ENCODE results near the gene MYL4.
"Not testable (repeated sequence)": the region's sequence is repeated elsewhere in the genome, so short reads cannot be mapped to it uniquely, and the experiment has no call there.

The MYL4 gene

DNA sequence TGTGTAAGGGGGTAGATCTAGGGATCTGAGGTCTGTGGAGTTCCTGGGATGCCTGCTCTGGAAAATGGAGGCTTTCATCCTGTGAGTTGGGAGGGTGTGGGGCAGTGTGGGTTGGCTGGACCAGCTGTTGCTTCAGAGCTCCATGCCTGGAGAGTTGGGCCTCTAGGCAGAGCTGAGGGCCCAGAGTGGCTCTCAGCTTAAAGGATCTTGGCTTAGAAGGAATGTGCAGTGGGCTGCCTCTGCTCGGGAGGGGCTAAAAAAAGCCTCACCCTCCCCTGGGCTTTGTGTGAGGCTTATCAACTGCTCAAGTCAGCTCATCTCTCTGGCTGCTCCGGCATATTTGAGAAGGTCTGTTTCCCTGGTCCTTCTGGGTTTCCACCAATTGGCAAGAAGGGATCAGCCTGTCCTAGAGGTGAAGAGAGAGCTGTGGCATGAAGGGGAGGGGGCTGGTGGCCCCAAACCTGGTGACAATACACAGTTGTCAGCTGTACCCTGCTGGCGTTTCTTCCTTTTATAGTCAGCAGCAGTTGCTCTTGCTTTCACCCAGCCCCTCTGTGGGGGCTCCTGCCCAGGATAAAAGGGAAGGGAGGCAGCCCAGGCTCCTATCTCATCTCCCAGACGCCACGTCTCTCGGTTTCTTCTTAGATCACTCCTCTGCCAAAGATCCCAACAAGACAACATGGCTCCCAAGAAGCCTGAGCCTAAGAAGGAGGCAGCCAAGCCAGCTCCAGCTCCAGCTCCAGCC, at the start of gene MYL4:
MYL4 (plus strand) TSS at position 605 of the 745 bp plus-strand sequence; CDS start at position 680, 75 bp downstream.
- no peak for DNase-seq (ENCODE audit: low read depth)

DNA sequence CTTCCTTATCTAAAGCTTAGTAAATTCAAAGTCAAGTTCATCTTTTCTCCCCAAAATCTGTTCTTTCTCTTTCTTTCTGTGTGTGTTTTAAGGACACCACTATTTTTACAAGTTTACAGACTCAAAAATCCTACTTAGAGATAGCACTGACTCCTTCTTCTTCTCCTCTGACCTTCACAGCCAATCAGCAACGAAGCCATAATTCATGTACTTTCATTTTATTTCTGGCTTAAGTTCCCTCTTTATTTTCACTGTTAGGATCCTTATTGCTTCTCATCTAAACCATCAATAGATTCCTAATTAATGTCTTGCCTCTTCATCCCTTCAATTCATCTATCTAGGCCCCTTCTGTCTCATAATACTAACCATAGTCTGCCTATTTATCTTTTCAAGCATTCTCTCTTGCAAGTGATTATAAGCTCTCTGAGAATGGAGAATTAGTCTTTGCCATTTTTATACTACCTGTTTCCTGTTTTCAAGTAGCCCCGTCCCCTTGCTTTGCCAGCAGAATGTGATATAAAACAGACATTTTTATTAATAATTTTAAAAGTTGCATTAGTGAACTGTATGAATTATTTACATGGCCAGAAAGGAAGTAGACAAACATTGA, 47.0 kb upstream of the MYL4 start:
- DNase-seq (ENCODE audit: low read depth), result no peak

DNA sequence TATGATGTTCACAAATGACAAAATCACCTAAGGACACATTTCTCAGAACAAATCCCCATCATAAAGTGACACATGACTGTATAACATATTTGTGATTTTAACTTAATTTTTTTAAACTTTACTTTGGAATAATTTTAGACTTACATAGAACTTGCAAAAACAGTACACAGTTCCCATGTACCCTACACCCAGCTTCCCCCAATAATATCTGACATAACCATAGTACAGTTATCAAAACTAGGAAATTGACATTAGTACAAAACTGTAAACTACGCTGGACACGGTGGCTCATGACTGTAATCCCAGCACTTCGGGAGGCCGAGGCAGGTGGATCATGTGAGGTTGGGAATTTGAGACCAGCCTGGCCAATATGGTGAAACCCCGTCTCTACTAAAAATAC, 44.9 kb upstream of the MYL4 start:
- no peak for DNase-seq (ENCODE audit: low read depth)

DNA sequence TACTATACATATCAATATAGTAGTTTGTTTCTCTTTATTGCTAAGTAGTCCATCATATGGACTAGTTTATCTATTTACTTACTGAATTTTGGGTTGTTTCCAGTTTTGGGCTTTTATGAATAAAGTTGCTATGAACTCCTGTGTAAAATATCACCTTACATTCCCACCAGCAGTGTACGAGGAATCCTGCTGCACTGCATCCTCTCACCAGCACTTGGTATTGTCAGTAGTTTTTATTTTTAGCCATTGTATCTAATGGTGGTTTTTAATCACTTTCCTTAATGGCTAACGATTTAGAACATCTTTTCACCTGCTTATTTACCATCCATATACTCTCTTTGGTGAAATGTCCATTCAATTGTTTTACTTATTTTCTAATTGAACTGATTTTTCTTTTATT, 44.0 kb upstream of the MYL4 start:
- DNase-seq (ENCODE audit: low read depth), result no peak

DNA sequence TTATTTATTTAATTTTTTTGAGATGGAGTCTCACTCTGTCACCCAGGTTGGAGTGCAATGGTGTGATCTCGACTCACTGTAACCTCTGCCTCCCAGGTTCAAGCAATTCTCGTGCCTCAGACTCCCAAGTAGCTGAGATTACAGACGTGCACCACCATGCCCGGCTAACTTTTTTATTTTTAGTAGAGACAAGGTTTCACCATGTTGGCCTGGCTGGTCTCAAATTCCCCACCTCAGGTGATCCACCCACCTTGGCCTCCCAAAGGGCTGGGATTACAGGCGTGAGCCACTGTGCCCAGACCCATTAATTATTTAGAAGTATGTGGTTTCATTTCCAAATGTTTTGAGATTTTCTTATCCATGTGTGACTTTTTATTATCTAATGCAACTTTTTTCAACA, 42.3 kb upstream of the MYL4 start:
- not testable (repeated sequence) for DNase-seq (ENCODE audit: low read depth)

DNA sequence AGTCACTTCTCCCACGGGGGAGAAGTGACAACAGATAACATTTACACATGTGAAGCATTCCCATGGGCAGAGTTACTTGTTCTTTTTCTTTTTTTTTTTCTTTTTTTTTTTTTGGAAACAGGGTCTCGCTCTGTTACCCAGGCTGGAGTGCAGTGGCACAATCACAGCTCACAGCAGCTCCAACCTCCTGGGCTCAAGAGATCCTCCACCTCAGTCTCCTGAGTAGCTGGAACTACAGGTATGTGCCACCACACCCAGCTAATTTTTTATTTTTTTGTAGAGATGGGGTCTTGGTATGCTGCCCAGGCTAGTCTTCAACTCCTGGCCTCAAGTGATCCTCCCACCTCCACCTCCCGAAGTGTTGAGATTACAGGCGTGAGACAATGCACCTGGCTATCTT, 40.3 kb upstream of the MYL4 start:
- not testable (repeated sequence) for DNase-seq (ENCODE audit: low read depth)

DNA sequence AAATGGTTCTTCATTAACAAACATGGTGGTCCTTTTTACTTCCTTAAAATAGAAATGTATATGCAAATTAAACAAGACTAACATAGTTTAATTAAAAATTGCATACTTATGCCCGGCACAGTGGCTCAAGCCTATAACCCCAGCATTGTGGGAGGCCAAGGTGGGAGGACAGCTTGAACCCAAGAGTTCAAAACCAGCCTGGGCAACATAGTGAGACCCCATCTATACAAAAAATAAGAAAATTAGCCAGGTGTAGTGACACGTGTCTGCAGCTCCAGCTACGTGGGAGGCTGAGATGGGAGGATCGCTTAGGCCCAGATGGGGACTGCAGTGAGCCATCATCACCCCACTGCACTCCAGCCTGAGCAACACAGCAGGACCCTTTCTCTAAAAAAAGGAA, 38.4 kb upstream of the MYL4 start:
- no peak for DNase-seq (ENCODE audit: low read depth)

DNA sequence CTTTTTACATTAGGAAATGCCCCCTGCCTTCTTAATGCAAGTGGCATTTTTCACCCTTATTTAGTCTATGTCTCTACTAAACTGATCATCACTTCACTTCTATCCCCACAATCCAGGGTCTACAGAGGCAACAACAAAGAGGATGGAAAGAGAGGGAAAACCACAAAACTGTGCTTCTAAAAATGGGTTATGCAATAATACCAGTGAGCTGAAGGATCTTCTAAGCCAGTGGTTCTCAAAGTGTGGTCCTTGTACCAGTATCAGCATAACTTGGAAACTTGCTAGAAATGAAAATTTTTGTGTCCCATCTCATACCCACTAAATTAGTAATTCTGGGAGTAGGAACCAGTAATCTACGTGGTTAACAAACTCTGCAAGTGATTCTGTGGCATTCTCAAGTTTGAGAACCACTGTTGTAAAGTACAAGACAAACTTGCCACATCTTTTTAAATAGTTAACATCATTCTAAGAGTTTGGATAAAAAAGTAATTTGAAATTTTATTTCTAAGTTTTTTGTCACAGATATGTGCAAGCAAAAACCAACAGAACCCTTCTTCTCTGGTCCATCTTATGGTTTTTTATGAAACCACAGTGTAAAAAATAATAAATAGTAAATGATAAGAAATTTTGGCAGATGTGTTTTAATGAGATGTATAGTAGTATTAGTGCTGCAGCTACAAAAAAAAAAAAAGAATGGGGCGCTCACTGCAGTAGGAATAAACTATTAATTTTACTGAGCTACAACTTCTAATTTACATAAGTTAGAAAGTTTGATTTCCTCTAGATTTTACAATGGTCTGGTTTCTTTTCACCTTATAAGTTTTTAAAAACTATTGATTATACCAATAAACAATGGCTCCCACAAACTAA, 36.2 kb upstream of the MYL4 start:
- no peak for DNase-seq (ENCODE audit: low read depth)

DNA sequence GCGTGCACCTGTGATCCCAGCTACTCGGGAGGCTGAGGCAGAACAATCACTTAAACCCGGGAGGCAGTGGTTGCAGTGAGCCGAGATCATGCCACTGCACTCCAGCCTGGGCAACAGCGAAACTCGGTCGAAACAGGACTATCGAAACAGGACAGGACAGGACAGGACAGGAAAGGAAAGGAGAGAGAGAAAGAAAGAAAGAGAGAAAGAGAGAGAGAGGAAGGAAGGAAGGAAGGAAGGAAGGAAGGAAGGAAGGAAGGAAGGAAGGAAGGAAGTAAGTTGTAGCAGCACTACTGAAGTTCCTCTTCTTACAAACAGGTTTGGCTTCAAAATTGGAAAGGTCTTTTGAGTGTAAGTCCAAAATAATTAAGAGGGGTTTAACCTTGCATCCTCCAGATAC, 34.3 kb upstream of the MYL4 start:
- DNase-seq (ENCODE audit: low read depth), result not testable (repeated sequence)

DNA sequence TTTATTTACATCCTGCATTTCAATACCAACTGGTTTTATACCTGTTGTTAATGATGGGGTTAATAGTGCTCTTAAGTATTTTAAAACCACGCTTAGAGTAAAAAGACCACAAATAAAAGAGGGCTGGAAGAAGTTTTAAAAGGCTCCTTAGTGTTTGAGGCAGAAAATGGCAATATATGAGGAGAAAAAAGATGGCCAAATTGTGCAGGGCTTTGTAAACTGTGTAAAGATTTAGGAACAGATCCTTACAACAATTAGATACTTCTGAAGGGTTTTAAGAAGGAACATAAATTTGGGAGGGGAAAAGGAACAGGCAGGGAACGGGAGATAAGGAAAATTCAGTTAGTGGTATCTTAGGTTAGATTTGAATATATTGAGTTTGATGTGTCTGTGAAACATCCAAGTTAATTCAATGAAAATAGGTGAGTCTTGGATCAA, 32.7 kb upstream of the MYL4 start:
- no peak for DNase-seq (ENCODE audit: low read depth)

DNA sequence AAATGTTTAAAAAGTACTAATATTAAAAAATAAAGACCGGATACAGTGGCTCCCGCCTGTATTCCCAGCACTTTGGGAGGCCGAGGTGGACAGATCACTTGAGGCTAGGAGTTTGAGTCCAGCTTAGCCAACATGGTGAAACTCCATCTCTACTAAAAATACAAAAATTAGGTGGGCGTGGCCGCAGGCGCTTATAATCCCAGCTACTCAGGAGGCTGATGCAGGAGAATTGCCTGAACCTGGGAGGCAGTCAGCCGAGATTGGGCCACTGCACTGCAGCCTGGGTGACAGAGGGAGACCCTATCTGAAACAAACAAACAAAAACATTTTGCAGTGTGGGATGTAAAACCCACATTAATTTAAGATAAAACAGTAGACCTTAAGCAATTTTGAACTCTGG, 31.9 kb upstream of the MYL4 start:
- DNase-seq (ENCODE audit: low read depth), result no peak

DNA sequence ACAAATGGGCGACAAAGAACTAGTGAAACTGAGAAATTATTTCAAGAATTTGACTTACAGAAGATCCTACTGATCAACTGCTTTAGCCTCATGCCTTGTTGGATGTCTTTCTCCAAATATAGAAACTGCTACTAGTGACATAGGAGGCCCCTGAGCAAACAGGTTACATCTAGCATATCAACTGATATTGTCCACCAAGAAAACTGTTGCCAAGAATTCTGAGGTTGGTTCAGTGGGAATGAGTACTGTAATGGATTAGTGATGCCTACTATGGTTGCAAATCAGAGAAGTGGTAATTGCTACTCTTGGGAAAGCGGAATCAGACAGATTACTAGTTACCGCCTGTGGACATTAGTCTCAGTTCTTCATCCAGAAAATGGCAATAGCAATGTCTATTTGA, 30.0 kb upstream of the MYL4 start:
- no peak for DNase-seq (ENCODE audit: low read depth)

DNA sequence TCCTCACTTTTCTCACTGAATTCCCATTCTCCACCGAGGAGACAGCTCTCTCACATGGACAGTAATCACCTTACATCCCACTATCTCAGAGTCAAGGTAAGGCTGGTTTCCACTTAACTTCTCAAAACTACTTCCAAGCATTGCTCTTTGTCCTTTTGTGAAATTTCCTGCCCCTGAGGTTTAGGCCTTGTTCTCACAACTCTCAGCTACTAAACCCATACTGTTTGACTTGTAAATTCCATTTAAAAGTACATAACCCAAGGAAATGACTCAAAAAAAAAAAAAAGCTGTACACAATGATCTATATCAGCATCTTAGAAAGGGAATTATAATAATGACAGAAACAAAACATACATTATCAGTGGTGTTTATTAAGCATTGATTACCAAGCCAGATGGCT, 28.8 kb upstream of the MYL4 start:
- no peak for DNase-seq (ENCODE audit: low read depth)

DNA sequence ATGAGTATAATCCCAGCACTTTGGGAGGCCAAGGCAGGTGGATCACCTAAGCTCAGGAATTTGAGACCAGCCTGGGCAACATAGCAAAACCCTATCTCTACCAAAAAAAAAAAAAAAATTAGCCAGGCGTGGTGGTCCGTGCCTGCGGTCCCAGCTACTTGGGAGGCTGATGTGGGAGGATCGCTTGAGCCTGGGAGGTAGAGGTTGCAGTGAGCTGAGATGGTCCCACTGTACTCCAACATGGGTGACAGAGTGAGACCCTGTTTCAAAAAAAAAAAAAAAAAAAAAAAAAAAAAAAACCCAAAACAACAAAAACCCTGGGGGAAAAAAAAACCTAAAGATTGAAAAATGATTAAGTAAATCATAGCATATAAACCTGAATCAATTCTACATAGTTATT, 28.2 kb upstream of the MYL4 start:
- DNase-seq (ENCODE audit: low read depth), result not testable (repeated sequence)

DNA sequence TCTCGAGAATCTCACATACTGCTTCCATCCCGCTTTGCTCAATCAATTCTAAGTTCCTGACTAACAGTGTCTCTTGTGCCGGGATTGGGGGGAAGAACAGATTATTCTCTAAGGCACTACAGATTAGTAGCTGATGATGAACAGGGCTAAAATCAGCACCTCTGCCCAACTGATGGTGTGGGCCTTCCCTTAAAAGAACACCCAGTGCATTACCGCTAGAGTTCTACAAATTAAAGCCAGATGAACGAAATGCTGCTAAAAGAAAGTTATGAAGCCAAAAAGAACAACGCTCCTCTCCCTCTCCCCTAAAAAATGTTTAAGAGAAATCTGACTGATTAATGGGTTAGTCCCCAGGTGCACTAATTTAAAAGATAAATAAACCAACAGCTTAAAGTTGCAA, 24.5 kb upstream of the MYL4 start:
- DNase-seq (ENCODE audit: low read depth), result peak; percentile 17

DNA sequence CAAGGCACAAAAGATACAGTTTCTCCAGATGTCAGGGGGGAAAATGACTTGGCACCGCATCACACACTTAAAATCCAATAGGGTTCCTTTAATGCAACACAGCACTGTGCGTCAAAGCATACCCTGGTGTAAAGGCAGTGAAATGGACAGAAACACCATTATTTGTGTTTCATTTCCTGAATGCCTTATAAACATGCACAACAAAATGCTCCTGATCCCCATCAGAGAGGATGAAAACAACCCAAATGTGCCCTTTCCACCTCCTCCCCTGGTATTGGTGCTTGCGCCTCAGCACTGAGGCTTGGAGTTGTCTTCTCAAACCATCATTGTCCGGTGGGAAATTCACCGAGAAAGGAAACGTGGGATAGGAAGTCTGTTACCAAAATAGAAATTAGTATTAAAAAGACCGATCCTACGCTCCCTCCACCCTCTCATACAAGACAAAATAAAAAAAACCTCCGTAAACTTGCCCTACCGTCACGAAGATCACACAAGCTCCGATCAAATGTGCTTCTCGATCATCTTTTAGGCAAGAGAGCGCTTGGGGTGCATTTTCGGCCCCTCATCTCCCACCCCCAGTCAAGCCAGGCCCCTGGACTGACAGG, 20.8 kb upstream of the MYL4 start:
- DNase-seq (ENCODE audit: low read depth), result peak; percentile 18

DNA sequence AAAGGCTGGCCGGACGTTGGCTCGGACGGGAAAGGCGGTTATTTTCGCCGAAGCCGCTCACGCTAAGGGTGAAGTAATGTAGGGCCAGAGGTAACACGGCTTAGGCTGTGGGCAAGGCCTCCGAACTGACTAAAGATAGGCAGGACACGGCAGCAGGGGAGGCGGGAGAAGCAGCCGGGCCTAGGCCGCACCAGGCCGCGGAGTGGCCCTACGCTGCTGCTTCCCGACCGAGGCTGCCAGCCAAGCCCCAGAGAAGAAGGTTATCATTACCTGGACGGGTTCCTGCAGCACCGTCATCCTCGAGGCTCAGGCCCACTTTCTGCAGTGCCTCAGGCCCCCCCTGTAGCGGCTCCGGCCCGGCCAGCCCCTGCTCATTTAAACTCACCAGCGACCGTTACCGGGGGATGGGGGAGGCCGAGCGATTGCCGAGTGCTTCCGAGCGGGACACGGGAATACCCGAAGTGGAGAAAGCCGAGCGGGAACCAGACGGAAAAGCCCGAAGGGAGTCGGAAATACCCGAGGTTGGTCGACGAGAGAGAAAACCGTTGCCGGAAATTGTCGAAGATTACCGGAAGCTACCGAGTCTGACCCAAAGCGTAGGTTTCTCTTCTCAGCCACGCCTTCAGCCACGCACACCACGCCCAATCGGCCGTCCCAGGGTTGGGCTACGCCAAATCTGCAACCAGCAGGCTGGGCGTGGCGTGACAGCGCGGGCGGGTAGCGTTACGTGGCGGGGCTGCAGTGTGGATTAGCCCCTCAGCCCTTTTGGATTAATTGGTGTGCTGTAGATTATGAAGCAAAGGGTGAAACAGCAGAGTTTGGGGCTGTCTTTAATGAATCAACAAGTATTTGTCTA, 20.0 kb upstream of the MYL4 start, which contains the start of gene CDC27:
CDC27 (minus strand) TSS at position 420 of the 856 bp plus-strand sequence; CDS start at position 297, 123 bp downstream.
- DNase-seq (ENCODE audit: low read depth), result peak; percentile 97

DNA sequence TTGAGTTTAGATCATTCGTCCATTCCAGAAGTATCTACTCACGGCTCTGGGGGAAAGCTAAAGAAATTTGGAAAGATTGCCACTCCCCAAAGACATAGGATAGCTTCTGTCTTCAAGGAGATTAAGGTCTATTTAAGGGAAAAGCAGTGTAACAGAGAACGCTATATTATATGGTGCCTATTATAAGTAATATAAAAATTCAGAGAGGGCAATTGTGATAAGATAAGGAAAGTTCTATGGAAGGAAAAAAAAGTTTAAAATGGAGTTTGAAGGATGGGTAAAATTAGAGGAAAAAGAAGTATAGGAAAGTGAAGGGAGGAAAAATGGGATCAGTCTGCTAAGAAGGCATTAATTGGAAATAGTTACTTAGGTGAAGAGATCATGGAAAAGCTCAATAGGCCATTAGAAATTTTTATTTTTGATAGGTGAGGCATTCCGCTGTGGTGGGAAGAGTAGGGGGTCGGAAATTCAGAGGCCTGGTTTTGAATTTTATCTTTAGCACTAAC, 19.4 kb upstream of the MYL4 start:
- no peak for DNase-seq (ENCODE audit: low read depth)

DNA sequence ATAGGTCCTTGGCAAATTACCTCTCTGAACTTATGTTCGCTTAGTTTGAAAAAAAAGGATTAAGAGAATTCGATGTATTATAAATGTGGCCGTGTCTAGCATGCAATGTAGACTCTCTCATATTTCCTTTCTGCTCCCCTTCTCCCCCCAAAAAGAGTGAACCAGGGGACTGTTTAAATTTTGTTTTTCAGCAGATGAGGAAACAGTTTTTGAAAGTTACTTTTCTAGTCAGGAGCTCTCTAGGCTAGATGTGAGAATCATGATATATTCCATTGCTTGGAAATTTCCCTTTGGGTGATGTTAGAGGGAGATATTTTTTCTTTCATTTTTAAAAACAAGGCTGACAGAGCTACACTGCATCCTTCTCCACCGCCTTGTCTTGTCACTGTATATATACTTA, 18.9 kb upstream of the MYL4 start:
- no peak for DNase-seq (ENCODE audit: low read depth)

DNA sequence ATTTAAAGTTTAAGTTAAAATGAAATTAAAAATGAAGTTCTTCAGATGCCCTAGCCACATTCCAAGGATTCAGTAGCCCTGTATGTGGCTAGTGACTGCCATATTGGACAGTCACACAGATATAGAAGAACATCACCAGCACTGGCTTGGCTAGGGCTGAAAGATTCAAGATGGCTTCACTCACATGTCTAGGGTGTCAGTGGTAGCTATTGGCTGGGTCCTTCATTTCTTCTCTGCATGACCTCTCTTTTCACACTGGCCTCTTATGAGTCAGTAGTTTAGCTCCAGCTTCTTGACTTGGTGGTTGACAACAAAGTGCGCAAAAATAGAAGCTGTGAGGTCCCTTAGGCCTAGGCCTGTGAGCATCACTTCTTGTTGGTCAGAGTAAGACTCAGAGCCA, 18.4 kb upstream of the MYL4 start:
- DNase-seq (ENCODE audit: low read depth), result no peak

DNA sequence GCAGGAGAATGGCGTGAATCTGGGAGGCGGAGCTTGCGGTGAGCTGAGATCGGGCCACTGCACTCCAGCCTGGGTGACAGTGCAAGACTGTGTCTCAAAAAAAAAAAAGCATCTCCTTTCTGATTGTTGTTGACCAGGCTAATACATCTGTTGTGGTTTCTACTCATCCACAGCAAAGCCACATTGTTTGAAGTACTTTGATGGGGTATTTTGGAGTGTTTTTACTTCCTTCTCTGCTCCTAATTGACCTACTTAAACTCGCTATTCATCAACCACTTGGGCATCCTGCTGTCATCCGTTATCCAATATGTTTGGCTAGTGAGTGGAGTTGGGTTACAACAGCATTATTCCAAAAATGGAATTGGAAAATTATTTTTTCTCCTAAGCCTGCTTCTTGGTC, 16.6 kb upstream of the MYL4 start:
- DNase-seq (ENCODE audit: low read depth), result no peak
